Natural killer cell (primary cell): ENCODE results near the gene TMEM117. TPM values are rescaled to one million over a fixed set of nuclear protein-coding genes. Genes with fewer than 3 reads are reported as not detected.

Experiments
- ATAC-seq, 3 donors: fragments of 150-1000 bp in 2 of 3; fragments of 200-7000 bp in 1 of 3; cut with Tn5 transposase; 1 replicate in 1 of 3; 2 replicates in 2 of 3; pipeline ENCODE4 v1.10.0; 2021; ENCODE audit warnings: mild to moderate bottlenecking in 2 of 3, moderate library complexity in 2 of 3
- DNase-seq, 2 donors: peaks; one replicate each; pipeline versions ENCODE4 v3.0.0 to v3.0.0-alpha.2; 2013 to 2021; ENCODE audit warnings: mixed read lengths in 1 of 2
- H3K27ac ChIP-seq: one replicate; pipeline ENCODE4 v1.5.1; 2013; ENCODE audit warnings: mild to moderate bottlenecking, low read length
- H3K27me3 ChIP-seq: one replicate; pipeline ENCODE4 v1.6.1; 2013; ENCODE audit warnings: low read length; ENCODE audit not compliant: control insufficient read depth, insufficient read depth
- H3K36me3 ChIP-seq: one replicate; pipeline ENCODE4 v1.6.1; 2013; ENCODE audit warnings: low read length; ENCODE audit not compliant: control insufficient read depth, insufficient read depth
- H3K4me1 ChIP-seq: one replicate; pipeline ENCODE4 v1.6.1; 2013; ENCODE audit warnings: low read length; ENCODE audit not compliant: control insufficient read depth, insufficient read depth
- H3K4me3 ChIP-seq: one replicate; pipeline ENCODE4 v1.5.1; 2013; ENCODE audit warnings: low read length
- H3K9me3 ChIP-seq: one replicate; pipeline ENCODE4 v1.6.1; 2013; ENCODE audit warnings: low read length; ENCODE audit not compliant: control insufficient read depth, insufficient read depth
- H3K27ac Mint-ChIP-seq, 2 donors: one replicate each; pipeline ENCODE4 v1.8.0; 2022; ENCODE audit warnings: mild to moderate bottlenecking in 2 of 2, mixed read lengths in 2 of 2, moderate library complexity in 1 of 2
- H3K27me3 Mint-ChIP-seq, 2 donors: one replicate each; pipeline ENCODE4 v1.8.0; 2022; ENCODE audit warnings: low read depth in 2 of 2, mixed read lengths in 2 of 2
- H3K36me3 Mint-ChIP-seq: one replicate; pipeline ENCODE4 v1.8.0; 2022; ENCODE audit warnings: mixed read lengths
- H3K4me1 Mint-ChIP-seq, 2 donors: one replicate each; pipeline ENCODE4 v1.8.0; 2022; ENCODE audit warnings: mixed read lengths in 2 of 2
- H3K4me3 Mint-ChIP-seq: one replicate; pipeline ENCODE4 v1.8.0; 2022; ENCODE audit warnings: mild to moderate bottlenecking, moderate library complexity, mixed read lengths
- H3K9me3 Mint-ChIP-seq, 2 donors: one replicate each; pipeline ENCODE4 v1.8.0; 2022; ENCODE audit warnings: mixed read lengths in 2 of 2
- WGBS: methylation state at CpG from one replicate; pipeline ENCODE4 v1.1.7; 2013; ENCODE audit warnings: missing lambda C conversion rate; ENCODE audit not compliant: insufficient coverage; 5-methylcytosine and 5-hydroxymethylcytosine counted together
- intact Hi-C: fragments of 100-400 bp; cut with micrococcal nuclease; formaldehyde crosslinking; loops from one replicate; pipeline ENCODE4 v1.14.2; 2022
- total RNA-seq, 4 donors: library from RNA; stranded (reverse); fragments of 120-200 nt in 1 of 4; gene quantifications; one replicate each; pipeline versions ENCODE4 v1.2.3 to v1.2.4, GENCODE V29; 2013 to 2022
- TF ChIP-seq, protein P1 (sequence below): fragments of 200-600 bp; IDR thresholded peaks from one replicate; pipeline ENCODE4 v1.8.0; 2022; ENCODE audit warnings: antibody characterized with exemption

Gene TMEM117
- total RNA-seq, 3 donors from 2014 or later (not counting 1 experiment from before 2014, with no cell fraction given), result 7.1 to 8.1 (median 7.9) TPM

DNA sequence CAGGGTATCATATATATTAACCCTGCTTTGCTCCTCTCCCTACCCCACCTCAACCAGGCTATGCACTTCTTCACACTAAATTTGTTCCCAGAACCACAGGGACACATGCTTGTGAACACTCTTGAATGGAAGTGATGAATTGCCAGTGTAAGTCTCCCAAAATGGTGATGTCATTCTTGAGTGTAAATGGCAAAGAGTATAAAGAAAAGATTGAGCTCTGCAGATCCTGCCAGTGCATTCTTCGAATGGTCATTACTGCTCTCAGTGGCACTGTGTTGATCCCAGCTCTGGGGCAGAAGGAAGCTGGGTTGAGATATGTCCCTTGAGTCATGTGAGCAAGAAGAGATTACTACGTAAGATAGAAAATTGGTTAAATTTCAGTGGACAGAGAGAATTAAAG, 313.1 kb downstream of the TMEM117 start:
- Mint-ChIP-seq H3K4me1 (no peaks in the 10 kb centered on the region), H3K27me3 (no peaks in the 10 kb centered on the region), H3K27ac (no peak overlapping the region), H3K9me3 (peaks cover 5 to 8% of the 10 kb centered on the region in 2 donors), H3K36me3 (peaks cover 11% of the 10 kb centered on the region), H3K4me3 (no peak overlapping the region)
- Histone ChIP-seq H3K36me3 (no peaks in the 10 kb centered on the region), H3K4me3 (no peak overlapping the region), H3K9me3 (no peaks in the 10 kb centered on the region), H3K27ac (no peak overlapping the region), H3K4me1 (no peaks in the 10 kb centered on the region), H3K27me3 (no peaks in the 10 kb centered on the region)
- no peak for ATAC-seq
- intact Hi-C loops, result no loop called here
- TF ChIP-seq, protein P1, sequence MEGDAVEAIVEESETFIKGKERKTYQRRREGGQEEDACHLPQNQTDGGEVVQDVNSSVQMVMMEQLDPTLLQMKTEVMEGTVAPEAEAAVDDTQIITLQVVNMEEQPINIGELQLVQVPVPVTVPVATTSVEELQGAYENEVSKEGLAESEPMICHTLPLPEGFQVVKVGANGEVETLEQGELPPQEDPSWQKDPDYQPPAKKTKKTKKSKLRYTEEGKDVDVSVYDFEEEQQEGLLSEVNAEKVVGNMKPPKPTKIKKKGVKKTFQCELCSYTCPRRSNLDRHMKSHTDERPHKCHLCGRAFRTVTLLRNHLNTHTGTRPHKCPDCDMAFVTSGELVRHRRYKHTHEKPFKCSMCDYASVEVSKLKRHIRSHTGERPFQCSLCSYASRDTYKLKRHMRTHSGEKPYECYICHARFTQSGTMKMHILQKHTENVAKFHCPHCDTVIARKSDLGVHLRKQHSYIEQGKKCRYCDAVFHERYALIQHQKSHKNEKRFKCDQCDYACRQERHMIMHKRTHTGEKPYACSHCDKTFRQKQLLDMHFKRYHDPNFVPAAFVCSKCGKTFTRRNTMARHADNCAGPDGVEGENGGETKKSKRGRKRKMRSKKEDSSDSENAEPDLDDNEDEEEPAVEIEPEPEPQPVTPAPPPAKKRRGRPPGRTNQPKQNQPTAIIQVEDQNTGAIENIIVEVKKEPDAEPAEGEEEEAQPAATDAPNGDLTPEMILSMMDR, result no peak
- 86% methylated on average over 1 of the region's 2 CpGs for whole genome bisulfite sequencing
- no peak for DNase-seq

DNA sequence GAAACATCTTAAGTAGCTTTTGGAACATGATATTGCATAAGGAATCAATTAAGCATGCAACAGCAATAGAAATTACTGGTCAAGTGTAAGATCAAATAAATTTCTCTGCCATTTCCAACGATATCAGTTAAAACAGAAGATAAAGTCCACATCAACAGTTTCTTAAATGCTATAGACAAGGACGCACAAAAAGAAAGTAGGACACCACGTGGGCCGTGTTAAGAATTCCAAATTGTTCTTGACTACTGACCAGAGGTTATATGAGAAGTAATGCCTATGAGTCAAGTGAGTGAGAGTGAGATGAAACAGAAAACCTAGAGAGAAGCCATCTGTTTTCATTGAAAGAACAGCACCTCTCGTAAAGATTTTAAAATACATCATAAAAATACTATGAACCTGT, 318.2 kb downstream of the TMEM117 start:
- 94% methylated on average over 4 of the region's 5 CpGs for WGBS
- Histone ChIP-seq H3K36me3 (no peaks in the 10 kb centered on the region), H3K27me3 (no peaks in the 10 kb centered on the region), H3K9me3 (no peaks in the 10 kb centered on the region), H3K4me1 (no peaks in the 10 kb centered on the region), H3K4me3 (no peak overlapping the region), H3K27ac (no peak overlapping the region)
- ATAC-seq (no peak), DNase-seq (no peak)
- intact Hi-C loops, result no loop called here
- Mint-ChIP-seq H3K4me1 (no peaks in the 10 kb centered on the region), H3K4me3 (no peak overlapping the region), H3K27ac (no peak overlapping the region), H3K9me3 (peaks cover 3 to 5% of the 10 kb centered on the region in 2 donors), H3K27me3 (no peaks in the 10 kb centered on the region), H3K36me3 (no peaks in the 10 kb centered on the region)
- TF ChIP-seq, protein P1, result no peak

DNA sequence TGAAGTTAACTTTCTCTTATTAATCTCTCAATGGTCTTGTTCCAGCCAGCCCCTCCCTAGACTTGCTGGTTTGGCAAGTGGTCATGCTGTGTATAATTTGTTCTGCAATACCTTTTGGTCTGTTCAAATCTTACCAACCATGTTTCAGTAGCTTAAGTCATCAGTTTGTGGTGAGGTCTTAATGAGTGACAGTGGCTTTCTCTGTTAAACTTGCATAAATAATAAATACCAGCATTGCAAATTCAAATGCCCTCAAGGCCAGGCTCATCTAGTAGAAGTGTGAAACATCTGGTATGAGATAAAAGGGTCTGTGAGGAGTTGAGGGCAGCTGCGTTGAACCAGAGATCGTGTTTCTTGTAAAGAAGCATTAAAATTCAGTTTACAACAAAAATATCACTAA, 319.5 kb downstream of the TMEM117 start:
- no peak for DNase-seq
- Histone ChIP-seq H3K27ac (no peak overlapping the region), H3K9me3 (no peaks in the 10 kb centered on the region), H3K36me3 (no peaks in the 10 kb centered on the region), H3K4me1 (no peaks in the 10 kb centered on the region), H3K4me3 (no peak overlapping the region), H3K27me3 (no peaks in the 10 kb centered on the region)
- Mint-ChIP-seq H3K4me1 (no peaks in the 10 kb centered on the region), H3K4me3 (no peak overlapping the region), H3K27me3 (no peaks in the 10 kb centered on the region), H3K27ac (no peak overlapping the region), H3K36me3 (no peaks in the 10 kb centered on the region), H3K9me3 (no peaks in the 10 kb centered on the region)
- intact Hi-C loops, result no loop called here
- no peak for ATAC-seq
- 82% methylated on average over 2 of the region's 2 CpGs for WGBS
- TF ChIP-seq, protein P1, result no peak

DNA sequence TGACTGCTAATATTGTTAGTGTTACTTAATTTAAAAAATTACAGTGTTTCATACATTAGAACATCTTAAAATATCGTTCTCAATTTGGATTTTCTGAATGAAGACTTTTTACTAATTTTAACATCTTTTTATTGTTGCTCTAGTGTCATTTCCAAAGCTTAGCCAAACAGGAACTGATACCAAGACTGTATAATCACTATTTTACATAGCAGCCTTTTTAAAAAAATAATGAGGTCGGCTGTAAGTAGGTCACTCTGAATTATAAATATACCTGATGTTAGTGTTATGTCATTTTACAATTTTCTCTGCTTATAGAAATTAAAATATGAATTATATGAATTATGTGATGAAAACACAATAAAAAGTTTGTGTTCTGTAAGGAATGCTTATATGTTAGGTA, 321.5 kb downstream of the TMEM117 start:
- TF ChIP-seq, protein P1, result no peak
- Histone ChIP-seq H3K4me3 (no peak overlapping the region), H3K9me3 (no peaks in the 10 kb centered on the region), H3K36me3 (no peaks in the 10 kb centered on the region), H3K27ac (no peak overlapping the region), H3K27me3 (no peaks in the 10 kb centered on the region), H3K4me1 (no peaks in the 10 kb centered on the region)
- Mint-ChIP-seq H3K36me3 (no peaks in the 10 kb centered on the region), H3K9me3 (peaks cover 1 to 2% of the 10 kb centered on the region in 2 donors), H3K27me3 (no peaks in the 10 kb centered on the region), H3K4me1 (no peaks in the 10 kb centered on the region), H3K27ac (no peak overlapping the region), H3K4me3 (no peak overlapping the region)
- WGBS, result no CpG with 5 or more reads among the region's 2 CpGs
- intact Hi-C loops, result no loop called here
- no peak for DNase-seq
- ATAC-seq, result no peak
